ENCODE measurements around the gene ANKRD37. TPM values are rescaled to one million over a fixed set of nuclear protein-coding genes. Genes with fewer than 3 reads are reported as not detected.

Gene ANKRD37
- total RNA-seq, 1 experiment from 2014 or later = 3.7 TPM

DNA sequence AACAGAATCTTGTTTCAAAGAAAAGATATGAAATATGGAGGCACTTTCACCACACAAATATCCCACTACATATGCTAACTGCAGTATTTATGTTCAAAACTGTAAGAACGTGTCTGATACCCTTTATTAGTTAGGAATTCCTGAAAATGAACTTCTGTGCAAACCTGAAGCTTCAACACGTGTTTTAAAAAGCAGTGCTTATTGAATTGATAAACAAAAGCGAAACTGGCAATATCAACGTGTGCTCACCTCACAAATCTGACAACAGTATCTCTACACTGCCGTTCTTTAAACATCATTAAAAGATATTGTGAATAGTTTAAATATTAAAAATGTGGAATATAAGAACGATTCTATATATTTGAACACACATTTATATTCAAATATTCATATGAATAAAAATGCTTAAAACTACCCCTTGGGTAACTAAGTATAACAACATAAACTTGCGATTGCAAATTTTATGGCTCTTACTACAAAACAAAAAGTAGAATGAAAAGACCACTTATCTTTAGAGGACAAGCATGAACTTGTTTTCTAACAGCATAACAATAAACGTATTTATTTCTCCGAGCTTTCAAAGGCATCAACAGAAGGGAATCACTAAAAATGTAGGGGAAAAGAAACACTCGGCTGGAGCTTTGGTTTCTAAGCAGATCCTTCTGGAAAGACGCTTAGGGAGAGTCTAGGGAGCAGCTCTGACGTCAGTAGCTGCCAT, 1.2 kb upstream of the ANKRD37 start, which contains the start of gene LRP2BP:
Gene LRP2BP, minus strand, starts transcription at position 687 of the 718 bp plus-strand sequence. CDS start 17,738 bp downstream, outside the sequence.
- peak within 1 kb of the TSS; percentile 74 for H3K14ac ChIP-seq (ENCODE audit: insufficient read depth, low read length)
- H4K91ac ChIP-seq (ENCODE audit: insufficient read length, low read depth, low read length) = no peak within 1 kb of the TSS
- H3K27me3 ChIP-seq (ENCODE audit: insufficient read depth, low read length) = no peaks in the 10 kb centered on the region
- H2BK120ac ChIP-seq (ENCODE audit: low read depth, low read length, poor library complexity, severe bottlenecking) = no peak within 1 kb of the TSS
- H3K4me2 ChIP-seq (ENCODE audit: insufficient read depth, insufficient read length, low read length) = peak within 1 kb of the TSS; percentile 72
- H2AFZ ChIP-seq (ENCODE audit: low read length) = no peak within 1 kb of the TSS
- H3K9me3 Mint-ChIP-seq = peaks cover 2 to 3% of the 10 kb centered on the region in 2 experiments; a peak in 4 of 5 replicates
- H3K4ac ChIP-seq (ENCODE audit: low read depth, low read length) = no peak within 1 kb of the TSS; the same call in 1 of the 2 replicates
- DNase-seq = no peak
- no peak within 1 kb of the TSS for H2BK12ac ChIP-seq (ENCODE audit: insufficient read length, low read depth, low read length)
- H3K9ac ChIP-seq (ENCODE audit: extremely low read depth, insufficient read length, low read length) = peak within 1 kb of the TSS; percentile 8
- peak within 1 kb of the TSS; percentile 63 for H3K18ac ChIP-seq (ENCODE audit: insufficient read length, low read depth, low read length)
- peaks cover 2% of the 10 kb centered on the region; the same call in 1 of the 2 replicates for H3K27me3 Mint-ChIP-seq (ENCODE audit: low read depth)
- peaks cover 18 to 24% of the 10 kb centered on the region in 2 experiments for H3K4me1 Mint-ChIP-seq
- H3K56ac ChIP-seq (ENCODE audit: insufficient read length, low read depth, low read length) = no peak within 1 kb of the TSS
- no peak within 1 kb of the TSS for H3K27ac ChIP-seq (ENCODE audit: insufficient read length, low read depth, low read length)
- TF ChIP-seq, protein P1, sequence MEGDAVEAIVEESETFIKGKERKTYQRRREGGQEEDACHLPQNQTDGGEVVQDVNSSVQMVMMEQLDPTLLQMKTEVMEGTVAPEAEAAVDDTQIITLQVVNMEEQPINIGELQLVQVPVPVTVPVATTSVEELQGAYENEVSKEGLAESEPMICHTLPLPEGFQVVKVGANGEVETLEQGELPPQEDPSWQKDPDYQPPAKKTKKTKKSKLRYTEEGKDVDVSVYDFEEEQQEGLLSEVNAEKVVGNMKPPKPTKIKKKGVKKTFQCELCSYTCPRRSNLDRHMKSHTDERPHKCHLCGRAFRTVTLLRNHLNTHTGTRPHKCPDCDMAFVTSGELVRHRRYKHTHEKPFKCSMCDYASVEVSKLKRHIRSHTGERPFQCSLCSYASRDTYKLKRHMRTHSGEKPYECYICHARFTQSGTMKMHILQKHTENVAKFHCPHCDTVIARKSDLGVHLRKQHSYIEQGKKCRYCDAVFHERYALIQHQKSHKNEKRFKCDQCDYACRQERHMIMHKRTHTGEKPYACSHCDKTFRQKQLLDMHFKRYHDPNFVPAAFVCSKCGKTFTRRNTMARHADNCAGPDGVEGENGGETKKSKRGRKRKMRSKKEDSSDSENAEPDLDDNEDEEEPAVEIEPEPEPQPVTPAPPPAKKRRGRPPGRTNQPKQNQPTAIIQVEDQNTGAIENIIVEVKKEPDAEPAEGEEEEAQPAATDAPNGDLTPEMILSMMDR (conservative IDR thresholded peaks at IDR 0.05) = no peak
- H2BK20ac ChIP-seq (ENCODE audit: low read depth, low read length, poor library complexity, severe bottlenecking) = no peak within 1 kb of the TSS
- no peak within 1 kb of the TSS for H2BK15ac ChIP-seq (ENCODE audit: low read depth, low read length)
- H2AK5ac ChIP-seq (ENCODE audit: insufficient read length, low read length) = no peak within 1 kb of the TSS
- H2BK5ac ChIP-seq (ENCODE audit: insufficient read length, low read length) = no peak within 1 kb of the TSS
- no peak within 1 kb of the TSS for H4K8ac ChIP-seq (replicated peaks; ENCODE audit: insufficient read length, low read depth, low read length)
- peaks cover 9% of the 10 kb centered on the region for H3K23me2 ChIP-seq (ENCODE audit: insufficient read length, low read depth, low read length, poor library complexity, severe bottlenecking)
- H3K23ac ChIP-seq (ENCODE audit: insufficient read length, low read depth, low read length) = no peak within 1 kb of the TSS
- no CpG with 5 or more reads among the region's 12 CpGs for WGBS (ENCODE audit: extremely low coverage, insufficient read length, low lambda C conversion rate)
- H3K27ac Mint-ChIP-seq = peak within 1 kb of the TSS; percentile 74 to 96 (median 82); a peak in 5 of 7 replicates
- no peaks in the 10 kb centered on the region for H4K20me1 ChIP-seq (ENCODE audit: control insufficient read depth, insufficient read depth, insufficient read length)
- H3K79me1 ChIP-seq (ENCODE audit: insufficient read depth, low read depth, low read length, poor library complexity, severe bottlenecking) = no peaks in the 10 kb centered on the region
- H3K4me3 Mint-ChIP-seq = peak within 1 kb of the TSS; percentile 81 to 87
- H3K36me3 Mint-ChIP-seq (ENCODE audit: insufficient read depth in 1 of 3, low read depth in 3 of 3) = peaks cover 0 to 26% (median 20%) of the 10 kb centered on the region in 3 experiments; a peak in 5 of 7 replicates
- H3K4me1 ChIP-seq (ENCODE audit: insufficient read depth, low read length) = no peaks in the 10 kb centered on the region
- no peak within 1 kb of the TSS for H4K5ac ChIP-seq (ENCODE audit: insufficient read length, low read depth, low read length)
- no peaks in the 10 kb centered on the region for H3K79me2 ChIP-seq (ENCODE audit: insufficient read depth, low read length)
- no peaks in the 10 kb centered on the region for H3K9me3 ChIP-seq (ENCODE audit: control insufficient read depth, low read depth, low read length)
- H3T11ph ChIP-seq (ENCODE audit: low read length) = no peak within 1 kb of the TSS

Measured in H9 (cell line).